ENCODE measurements around the gene AKT3. TPM values are rescaled to one million over a fixed set of nuclear protein-coding genes. Genes with fewer than 3 reads are reported as not detected.

AKT3 gene
- total and polyA plus RNA-seq, 2 donors (not counting 1 experiment from before 2014, with no cell fraction given): 37.8 to 42.0 TPM

DNA sequence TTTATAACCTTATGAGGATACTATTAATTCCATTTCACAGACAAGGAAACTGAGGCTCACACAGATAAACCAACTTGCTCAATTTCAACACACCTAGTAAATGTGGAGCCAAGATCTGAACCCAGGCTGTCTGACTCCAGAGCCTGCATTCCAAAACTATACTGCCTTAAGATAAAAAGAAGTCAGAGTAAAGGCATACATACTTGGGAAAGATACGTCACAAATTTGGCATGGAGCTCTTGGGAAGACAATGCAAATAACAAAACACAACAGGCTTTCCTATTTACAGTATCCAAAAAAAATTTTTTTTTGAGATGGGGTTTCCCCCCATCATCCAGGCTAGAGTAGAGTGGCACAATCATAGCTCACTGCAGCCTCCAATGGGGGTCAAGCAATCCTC is 5.9 kb downstream of the AKT3 start:
- H3K79me2 ChIP-seq (ENCODE audit: control insufficient read depth, insufficient read depth, low read length): peaks cover 57% of the 10 kb centered on the region
- H3K4me3 ChIP-seq (replicated peaks in 1 of 4; ENCODE audit: control extremely low read depth in 1 of 4, insufficient read depth in 1 of 4, low read depth in 3 of 4, low read length in 4 of 4): no peak overlapping the region
- no peaks in the 10 kb centered on the region for H3K36me3 ChIP-seq (ENCODE audit: control insufficient read depth, insufficient read depth, low read length)
- H3K4me2 ChIP-seq (ENCODE audit: extremely low read depth, insufficient read depth, low read length): no peak overlapping the region
- H3K4me1 ChIP-seq (ENCODE audit: control insufficient read depth, extremely low read depth, insufficient read depth, low read length): peaks cover 11% of the 10 kb centered on the region
- H3K27me3 ChIP-seq (ENCODE audit: control insufficient read depth, insufficient read depth, low read length): no peaks in the 10 kb centered on the region
- no peak for TF ChIP-seq EZH2 (IDR thresholded peaks at IDR 0.05; ENCODE audit: low read length, missing control alignments)
- TF ChIP-seq CTCF (conservative IDR thresholded peaks at IDR 0.05 in 1 of 2, IDR thresholded peaks at IDR 0.05 in 1 of 2; ENCODE audit: low read depth in 1 of 2, low read length in 2 of 2): no peak
- no peak overlapping the region for H3K9ac ChIP-seq (ENCODE audit: insufficient read depth, low read length)
- peaks cover 4% of the 10 kb centered on the region for H4K20me1 ChIP-seq (ENCODE audit: control insufficient read depth, extremely low read depth, insufficient read depth, low read length)
- H2AFZ ChIP-seq (ENCODE audit: low read length): no peak overlapping the region
- H3K27ac ChIP-seq (ENCODE audit: insufficient read depth, low read length): no peak overlapping the region
- no peaks in the 10 kb centered on the region for H3K9me3 ChIP-seq (ENCODE audit: control insufficient read depth, insufficient read depth, low read depth, low read length)
- no peak for DNase-seq (ENCODE audit: low read depth in 2 of 2)

DNA sequence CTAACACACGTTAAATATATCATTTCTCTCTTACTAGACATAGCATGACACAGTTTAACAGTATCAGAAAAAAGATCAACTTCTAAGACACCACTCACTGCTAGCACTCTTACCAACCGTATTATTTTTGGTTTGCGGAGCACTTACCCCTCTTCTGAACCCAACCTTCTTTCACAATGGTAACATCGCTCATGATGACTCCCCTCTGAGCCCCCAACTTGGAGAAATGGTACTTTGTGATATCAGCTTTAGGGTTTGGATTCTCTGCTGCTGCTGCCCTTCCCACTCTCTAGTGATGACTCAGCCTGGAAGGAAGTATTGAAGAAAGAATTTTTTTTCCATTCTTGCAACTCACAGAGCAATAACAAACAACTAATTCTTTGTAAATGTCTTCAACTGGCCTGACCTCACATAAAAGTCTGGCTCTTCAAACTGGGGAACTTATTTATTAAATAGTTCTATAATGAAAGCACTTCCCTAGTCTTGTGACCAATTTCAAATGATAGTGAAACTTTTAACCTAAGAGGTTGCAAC is 7.0 kb downstream of the AKT3 start:
- Histone ChIP-seq H3K36me3 (ENCODE audit: control insufficient read depth, insufficient read depth, low read length) (no peaks in the 10 kb centered on the region), H3K27ac (ENCODE audit: insufficient read depth, low read length) (peak overlapping the region; percentile 36), H2AFZ (ENCODE audit: low read length) (no peak overlapping the region), H3K27me3 (ENCODE audit: control insufficient read depth, insufficient read depth, low read length) (no peaks in the 10 kb centered on the region), H3K9me3 (ENCODE audit: control insufficient read depth, insufficient read depth, low read depth, low read length) (no peaks in the 10 kb centered on the region), H3K79me2 (ENCODE audit: control insufficient read depth, insufficient read depth, low read length) (peaks cover 50% of the 10 kb centered on the region), H3K9ac (ENCODE audit: insufficient read depth, low read length) (no peak overlapping the region), H3K4me3 (replicated peaks in 1 of 4; ENCODE audit: control extremely low read depth in 1 of 4, insufficient read depth in 1 of 4, low read depth in 3 of 4, low read length in 4 of 4) (peak overlapping the region in 3 of 4 experiments; percentile 1 to 25 (median 17)), H3K4me2 (ENCODE audit: extremely low read depth, insufficient read depth, low read length) (peak overlapping the region; percentile 83), H3K4me1 (ENCODE audit: control insufficient read depth, extremely low read depth, insufficient read depth, low read length) (peaks cover 11% of the 10 kb centered on the region), H4K20me1 (ENCODE audit: control insufficient read depth, extremely low read depth, insufficient read depth, low read length) (peaks cover 4% of the 10 kb centered on the region)
- TF ChIP-seq CTCF (conservative IDR thresholded peaks at IDR 0.05 in 1 of 2, IDR thresholded peaks at IDR 0.05 in 1 of 2; ENCODE audit: low read depth in 1 of 2, low read length in 2 of 2): no peak
- no peak for TF ChIP-seq EZH2 (IDR thresholded peaks at IDR 0.05; ENCODE audit: low read length, missing control alignments)
- peak; percentile 82 to 85 for DNase-seq (ENCODE audit: low read depth in 2 of 2)

GRCh38 chr1:243842161-243842560 is 7.9 kb downstream of the AKT3 start:
- no peak overlapping the region for H2AFZ ChIP-seq (ENCODE audit: low read length)
- peak overlapping the region; percentile 18 for H3K27ac ChIP-seq (ENCODE audit: insufficient read depth, low read length)
- H3K36me3 ChIP-seq (ENCODE audit: control insufficient read depth, insufficient read depth, low read length): no peaks in the 10 kb centered on the region
- TF ChIP-seq CTCF (conservative IDR thresholded peaks at IDR 0.05 in 1 of 2, IDR thresholded peaks at IDR 0.05 in 1 of 2; ENCODE audit: low read depth in 1 of 2, low read length in 2 of 2) (no peak), EZH2 (IDR thresholded peaks at IDR 0.05; ENCODE audit: low read length, missing control alignments) (no peak)
- H3K27me3 ChIP-seq (ENCODE audit: control insufficient read depth, insufficient read depth, low read length): no peaks in the 10 kb centered on the region
- peaks cover 51% of the 10 kb centered on the region for H3K79me2 ChIP-seq (ENCODE audit: control insufficient read depth, insufficient read depth, low read length)
- H3K4me1 ChIP-seq (ENCODE audit: control insufficient read depth, extremely low read depth, insufficient read depth, low read length): peaks cover 11% of the 10 kb centered on the region
- H4K20me1 ChIP-seq (ENCODE audit: control insufficient read depth, extremely low read depth, insufficient read depth, low read length): peaks cover 4% of the 10 kb centered on the region
- H3K9ac ChIP-seq (ENCODE audit: insufficient read depth, low read length): no peak overlapping the region
- DNase-seq (ENCODE audit: low read depth in 2 of 2): no peak
- no peaks in the 10 kb centered on the region for H3K9me3 ChIP-seq (ENCODE audit: control insufficient read depth, insufficient read depth, low read depth, low read length)
- no peak overlapping the region for H3K4me2 ChIP-seq (ENCODE audit: extremely low read depth, insufficient read depth, low read length)
- H3K4me3 ChIP-seq (replicated peaks in 1 of 4; ENCODE audit: control extremely low read depth in 1 of 4, insufficient read depth in 1 of 4, low read depth in 3 of 4, low read length in 4 of 4): no peak overlapping the region

Data from fibroblast of lung (primary cell).